GDM1 (cell line): ENCODE data around the gene CDH23.

Source experiments
- DNase-seq: peaks from one replicate; lab custom pipeline; 2025; lab: John Stamatoyannopoulos, UW

Gene CDH23

GRCh38 chr10:71605263-71605962 is 208.7 kb downstream of the CDH23 start:
- no peak for DNase-seq

- DNase-seq, result no peak
These were observed 209.7 kb downstream of the CDH23 start for GRCh38 chr10:71606257-71607081.

GRCh38 chr10:71607082-71607443 is 210.3 kb downstream of the CDH23 start:
- DNase-seq, result no peak

GRCh38 chr10:71608819-71609768 is 212.4 kb downstream of the CDH23 start:
- peak; percentile 40 for DNase-seq

GRCh38 chr10:71610651-71611050 is 213.9 kb downstream of the CDH23 start:
- DNase-seq, result no peak

GRCh38 chr10:71611131-71611530 is 214.4 kb downstream of the CDH23 start:
- DNase-seq, result no peak

GRCh38 chr10:71611709-71612422 is 215.1 kb downstream of the CDH23 start:
- no peak for DNase-seq

- DNase-seq, result no peak
These were observed 216.6 kb downstream of the CDH23 start for GRCh38 chr10:71613261-71613777.

- DNase-seq, result no peak
These were observed 217.2 kb downstream of the CDH23 start for GRCh38 chr10:71613877-71614276.

GRCh38 chr10:71614946-71615345 is 218.2 kb downstream of the CDH23 start:
- DNase-seq, result no peak

GRCh38 chr10:71615538-71616329 is 219.0 kb downstream of the CDH23 start:
- no peak for DNase-seq

- no peak for DNase-seq
These were observed 220.3 kb downstream of the CDH23 start for GRCh38 chr10:71616817-71617654.

GRCh38 chr10:71618176-71618575 is 221.5 kb downstream of the CDH23 start:
- no peak for DNase-seq

GRCh38 chr10:71618598-71618997 is 221.9 kb downstream of the CDH23 start:
- DNase-seq, result no peak

- no peak for DNase-seq
These were observed 223.9 kb downstream of the CDH23 start for GRCh38 chr10:71620642-71621041.

GRCh38 chr10:71621231-71622153 is 224.8 kb downstream of the CDH23 start:
- no peak for DNase-seq

- no peak for DNase-seq
These were observed 225.4 kb downstream of the CDH23 start for GRCh38 chr10:71622154-71622526.

GRCh38 chr10:71622616-71623015 is 225.9 kb downstream of the CDH23 start:
- DNase-seq, result no peak
